Liver (tissue), 9 donors: ENCODE results near the gene NUDT12. TPM values are rescaled to one million over a fixed set of nuclear protein-coding genes. Genes with fewer than 3 reads are reported as not detected.

Experiments
- DNase-seq: peaks from one replicate; pipeline ENCODE4 v3.0.0-alpha.2; 2017; ENCODE audit warnings: low spot score
- H3K27ac ChIP-seq, 2 donors: one replicate each; pipeline ENCODE4 v1.7.0; 2013; ENCODE audit warnings: inconsistent platforms in 2 of 2, low read length in 2 of 2, control low read depth in 1 of 2, low read depth in 1 of 2, mild to moderate bottlenecking in 1 of 2
- H3K27me3 ChIP-seq, 4 donors: one replicate each; pipeline versions ENCODE4 v1.6.1 to v1.7.0; 2013; ENCODE audit warnings: low read length in 3 of 4, inconsistent platforms in 1 of 4, mild to moderate bottlenecking in 1 of 4, moderate library complexity in 1 of 4; ENCODE audit not compliant: control insufficient read depth in 4 of 4, insufficient read depth in 4 of 4
- H3K36me3 ChIP-seq, 4 donors: one replicate each; pipeline versions ENCODE4 v1.6.1 to v1.7.0; 2013; ENCODE audit warnings: low read length in 3 of 4, mild to moderate bottlenecking in 3 of 4, low read depth in 1 of 4, moderate library complexity in 1 of 4; ENCODE audit not compliant: control insufficient read depth in 4 of 4, insufficient read depth in 3 of 4
- H3K4me1 ChIP-seq, 4 donors: one replicate each; pipeline versions ENCODE4 v1.6.1 to v1.7.0; 2013; ENCODE audit warnings: low read length in 3 of 4, mild to moderate bottlenecking in 3 of 4, moderate library complexity in 1 of 4; ENCODE audit not compliant: control insufficient read depth in 4 of 4, insufficient read depth in 4 of 4
- H3K4me3 ChIP-seq, 3 donors: one replicate each; pipeline versions ENCODE4 v1.6.1 to v1.7.0; 2013; ENCODE audit warnings: low read length in 3 of 3, control low read depth in 1 of 3, low read depth in 1 of 3, mild to moderate bottlenecking in 1 of 3
- H3K9ac ChIP-seq, 2 donors: one replicate each; pipeline ENCODE4 v1.7.0; 2013; ENCODE audit warnings: low read length in 2 of 2, mild to moderate bottlenecking in 2 of 2, moderate library complexity in 2 of 2, control low read depth in 1 of 2, low read depth in 1 of 2
- H3K9me3 ChIP-seq, 4 donors: one replicate each; pipeline versions ENCODE4 v1.6.1 to v1.7.0; 2013; ENCODE audit warnings: low read length in 3 of 4; ENCODE audit not compliant: control insufficient read depth in 4 of 4
- CTCF ChIP-seq: fragments of 150-350 bp; IDR thresholded peaks from 2 replicates; pipeline ENCODE4 v1.5.1; 2017; ENCODE audit warnings: improper control_type of control experiment, low read depth, low read length; ENCODE audit not compliant: missing input control
- EGR1 ChIP-seq, 2 donors: IDR thresholded peaks; 2 replicates each; pipeline ENCODE4 v1.6.1; 2016 to 2018; ENCODE audit warnings: antibody characterized with exemption in 2 of 2, low read depth in 2 of 2
- FOXA1 ChIP-seq: IDR thresholded peaks from 2 replicates; pipeline ENCODE4 v1.6.1; 2016; ENCODE audit warnings: antibody characterized with exemption
- FOXA2 ChIP-seq: IDR thresholded peaks from 2 replicates; pipeline ENCODE4 v1.6.1; 2016; ENCODE audit warnings: antibody characterized with exemption
- GABPA ChIP-seq, 2 donors: IDR thresholded peaks in 1 of 2; conservative IDR thresholded peaks in 1 of 2; 2 replicates each; pipeline ENCODE4 v1.6.1; 2016; ENCODE audit warnings: antibody characterized with exemption in 2 of 2, mild to moderate bottlenecking in 1 of 2, moderate library complexity in 1 of 2
- HNF4A ChIP-seq, 2 donors: conservative IDR thresholded peaks; 2 replicates each; pipeline ENCODE4 v1.6.1; 2016; ENCODE audit warnings: antibody characterized with exemption in 2 of 2, mild to moderate bottlenecking in 2 of 2
- HNF4G ChIP-seq: IDR thresholded peaks from 2 replicates; pipeline ENCODE4 v1.6.1; 2016; ENCODE audit warnings: antibody characterized with exemption
- MAX ChIP-seq: IDR thresholded peaks from 2 replicates; pipeline ENCODE4 v1.6.1; 2016; ENCODE audit warnings: antibody characterized with exemption
- NR2F2 ChIP-seq: IDR thresholded peaks from 2 replicates; pipeline ENCODE4 v1.6.1; 2016; ENCODE audit warnings: antibody characterized with exemption
- RAD21 ChIP-seq, 2 donors: IDR thresholded peaks; 2 replicates each; pipeline ENCODE4 v1.6.1; 2016; ENCODE audit warnings: antibody characterized with exemption in 2 of 2, mild to moderate bottlenecking in 2 of 2
- REST ChIP-seq: IDR thresholded peaks from 2 replicates; pipeline ENCODE4 v1.6.1; 2016; ENCODE audit warnings: antibody characterized with exemption, mild to moderate bottlenecking
- RXRA ChIP-seq, 2 donors: IDR thresholded peaks; 2 replicates each; pipeline ENCODE4 v1.6.1; 2017 to 2018; ENCODE audit warnings: antibody characterized with exemption in 2 of 2, mild to moderate bottlenecking in 1 of 2
- SP1 ChIP-seq: IDR thresholded peaks from 2 replicates; pipeline ENCODE4 v1.6.1; 2018; ENCODE audit warnings: antibody characterized with exemption, mild to moderate bottlenecking
- TAF1 ChIP-seq: conservative IDR thresholded peaks from 2 replicates; pipeline ENCODE4 v1.6.1; 2016; ENCODE audit warnings: antibody characterized with exemption, mild to moderate bottlenecking
- YY1 ChIP-seq: IDR thresholded peaks from 2 replicates; pipeline ENCODE4 v1.6.1; 2016; ENCODE audit warnings: antibody characterized with exemption, mild to moderate bottlenecking
- ZBTB33 ChIP-seq: IDR thresholded peaks from 2 replicates; pipeline ENCODE4 v1.6.1; 2016; ENCODE audit warnings: antibody characterized with exemption
- WGBS: extraction: QIAGEN DNeasy Blood & Tissue Kit; methylation state at CpG from one replicate; pipeline ENCODE4 v1.1.7; 2013; 5-methylcytosine and 5-hydroxymethylcytosine counted together
- polyA plus RNA-seq, 2 donors: library from polyadenylated mRNA; stranded (reverse) in 1 of 2; unstranded in 1 of 2; fragments of 200-250 nt in 1 of 2; fragments of >200 nt in 1 of 2; fragmentation: Nextera tagmentation in 1 of 2; extraction: Ambion mirVana in 1 of 2; gene quantifications; one replicate each; pipeline versions ENCODE4 v1.2.1 to v1.2.3, GENCODE V29; 2013 to 2015
- total RNA-seq, 2 donors: library from RNA; depleted of rRNA; stranded (reverse); fragments of >200 nt; gene quantifications; one replicate each; pipeline ENCODE4 v1.2.3, GENCODE V29; 2014
- donor health status: healthy.
- donor health status: healthy.
- donor health status: healthy.
- donor health status: healthy.
- donor health status: healthy.

NUDT12 gene
- total and polyA plus RNA-seq, 4 donors, result 8.6 to 19.0 (median 13.3) TPM

- no peaks in the 10 kb centered on the region for H3K9me3 ChIP-seq
- TF ChIP-seq RAD21 (IDR thresholded peaks at IDR 0.05) (no peak), MAX (no peak), EGR1 (IDR thresholded peaks at IDR 0.05; ENCODE audit: low read depth in 2 of 2) (no peak), YY1 (no peak), ZBTB33 (no peak), REST (no peak), SP1 (no peak), HNF4A (conservative IDR thresholded peaks at IDR 0.05) (no peak), TAF1 (no peak), HNF4G (no peak), GABPA (IDR thresholded peaks at IDR 0.05 in 1 of 2, conservative IDR thresholded peaks at IDR 0.05 in 1 of 2) (no peak), FOXA1 (no peak), CTCF (no peak)
- no peak for DNase-seq
- no peak overlapping the region for H3K4me3 ChIP-seq
- 99% methylated on average over 1 of the region's 1 CpG for WGBS
- no peaks in the 10 kb centered on the region for H3K4me1 ChIP-seq
- no peaks in the 10 kb centered on the region for H3K27me3 ChIP-seq
- no peak overlapping the region for H3K27ac ChIP-seq
- H3K9ac ChIP-seq, result no peak overlapping the region
- no peaks in the 10 kb centered on the region for H3K36me3 ChIP-seq
Measured at GRCh38 chr5:103514371-103514770, 48.2 kb downstream of the NUDT12 start.

- no peak overlapping the region for H3K4me3 ChIP-seq
- H3K9ac ChIP-seq, result no peak overlapping the region
- TF ChIP-seq EGR1 (IDR thresholded peaks at IDR 0.05; ENCODE audit: low read depth in 2 of 2) (no peak), HNF4A (conservative IDR thresholded peaks at IDR 0.05) (no peak), TAF1 (no peak), RXRA (IDR thresholded peaks at IDR 0.05) (no peak), ZBTB33 (no peak), FOXA1 (no peak), YY1 (no peak), SP1 (no peak), FOXA2 (no peak), NR2F2 (no peak), REST (no peak)
- WGBS, result 70% methylated on average over 1 of the region's 1 CpG
- no peaks in the 10 kb centered on the region for H3K4me1 ChIP-seq
- no peak for DNase-seq
- no peak overlapping the region for H3K27ac ChIP-seq
- H3K27me3 ChIP-seq, result no peaks in the 10 kb centered on the region
- no peaks in the 10 kb centered on the region for H3K36me3 ChIP-seq
- no peaks in the 10 kb centered on the region for H3K9me3 ChIP-seq
Measured at GRCh38 chr5:103513701-103514100, 48.9 kb downstream of the NUDT12 start.
